Brain microvascular endothelial cell (primary cell): ENCODE data around the gene SPEM3.
A peak's percentile ranks its signal among the peaks of the same experiment; 100 is the strongest.

ENCODE experiments used
- DNase-seq: peaks from one replicate; pipeline ENCODE4 v3.0.0-alpha.2; 2020
- H3K27ac ChIP-seq: fragments of 250-450 bp; sonication (Bioruptor Pico); 2 replicates; pipeline ENCODE4 v1.5.1; 2020; ENCODE audit warnings: mild to moderate bottlenecking, moderate library complexity
- H3K27me3 ChIP-seq: fragments of 250-450 bp; sonication (Bioruptor Pico); replicated peaks from 2 replicates; pipeline ENCODE4 v1.5.1; 2020; ENCODE audit warnings: mild to moderate bottlenecking
- H3K36me3 ChIP-seq: fragments of 250-450 bp; sonication (Bioruptor Pico); replicated peaks from 2 replicates; pipeline ENCODE4 v1.5.1; 2020; ENCODE audit warnings: mild to moderate bottlenecking
- H3K4me3 ChIP-seq: 2 replicates; pipeline ENCODE4 v1.5.1; 2011; ENCODE audit warnings: low read depth, mild to moderate bottlenecking, control low read depth, low read length, moderate library complexity
- CTCF ChIP-seq: IDR thresholded peaks from 2 replicates; pipeline ENCODE4 v1.5.1; 2011; ENCODE audit warnings: low read depth, mild to moderate bottlenecking, moderate library complexity, low read length, control low read depth, inconsistent platforms; ENCODE audit errors: missing control alignments
- in situ Hi-C: cut with HindIII; loops from 2 replicates; pipeline ENCODE4 v1.10.0; 2017; ENCODE audit warnings: low sequenced_read_pairs, low pct_ligation_motif_present

The SPEM3 gene

GRCh38 chr17:7437369-7437863 lies 8.8 kb downstream of the SPEM3 start:
- H3K27ac ChIP-seq, result no peak overlapping the region
- DNase-seq, result no peak
- TF ChIP-seq CTCF, result no peak
- H3K4me3 ChIP-seq, result peak overlapping the region; percentile 39
- no peaks in the 10 kb centered on the region for H3K36me3 ChIP-seq
- H3K27me3 ChIP-seq, result peaks cover 23% of the 10 kb centered on the region
- in situ Hi-C loops, result no loop called here

DNA sequence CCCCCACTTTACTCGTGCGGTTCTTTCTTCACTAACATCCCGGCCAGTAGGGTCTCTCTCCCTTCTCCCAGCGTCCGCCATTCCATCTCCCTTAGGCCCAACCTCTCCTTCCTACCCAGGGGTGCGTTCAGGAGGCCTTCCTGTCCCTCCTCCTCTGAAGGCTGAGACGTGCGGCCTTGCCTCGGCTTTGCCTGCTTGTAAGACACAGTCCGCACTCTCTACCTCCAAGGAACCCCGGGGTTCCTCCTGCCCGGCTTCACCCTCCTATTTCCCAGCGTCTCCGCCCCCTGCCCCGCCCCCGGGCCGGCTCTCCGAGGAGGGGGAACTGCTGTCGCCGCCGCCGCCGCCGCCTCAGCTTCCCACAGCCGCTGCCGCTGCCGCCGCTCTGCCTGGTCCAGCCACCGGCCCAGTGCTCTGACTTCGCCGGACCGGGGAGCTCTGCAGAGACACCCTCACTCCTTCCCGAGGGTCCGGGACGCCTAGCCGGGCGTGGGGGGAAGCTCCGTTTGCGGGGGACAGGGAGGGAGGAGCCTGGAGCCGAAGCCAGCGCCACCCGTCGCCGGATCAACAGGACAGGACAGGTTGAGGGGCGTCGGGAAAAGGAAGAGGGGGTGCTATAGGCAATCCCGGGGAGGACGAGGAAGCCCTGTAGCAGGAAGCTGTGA lies 9.4 kb downstream of the SPEM3 start:
- in situ Hi-C loops, result no loop called here
- no peak for DNase-seq
- Histone ChIP-seq H3K4me3 (peak overlapping the region; percentile 27), H3K36me3 (no peaks in the 10 kb centered on the region), H3K27ac (no peak overlapping the region), H3K27me3 (peaks cover 23% of the 10 kb centered on the region)
- TF ChIP-seq CTCF, result no peak

- Histone ChIP-seq H3K36me3 (no peaks in the 10 kb centered on the region), H3K27ac (no peak overlapping the region), H3K27me3 (peaks cover 23% of the 10 kb centered on the region), H3K4me3 (no peak overlapping the region)
- in situ Hi-C loops, result no loop called here
- DNase-seq, result no peak
- TF ChIP-seq CTCF, result no peak
These were observed 10.2 kb downstream of the SPEM3 start for GRCh38 chr17:7438656-7439460.

DNA sequence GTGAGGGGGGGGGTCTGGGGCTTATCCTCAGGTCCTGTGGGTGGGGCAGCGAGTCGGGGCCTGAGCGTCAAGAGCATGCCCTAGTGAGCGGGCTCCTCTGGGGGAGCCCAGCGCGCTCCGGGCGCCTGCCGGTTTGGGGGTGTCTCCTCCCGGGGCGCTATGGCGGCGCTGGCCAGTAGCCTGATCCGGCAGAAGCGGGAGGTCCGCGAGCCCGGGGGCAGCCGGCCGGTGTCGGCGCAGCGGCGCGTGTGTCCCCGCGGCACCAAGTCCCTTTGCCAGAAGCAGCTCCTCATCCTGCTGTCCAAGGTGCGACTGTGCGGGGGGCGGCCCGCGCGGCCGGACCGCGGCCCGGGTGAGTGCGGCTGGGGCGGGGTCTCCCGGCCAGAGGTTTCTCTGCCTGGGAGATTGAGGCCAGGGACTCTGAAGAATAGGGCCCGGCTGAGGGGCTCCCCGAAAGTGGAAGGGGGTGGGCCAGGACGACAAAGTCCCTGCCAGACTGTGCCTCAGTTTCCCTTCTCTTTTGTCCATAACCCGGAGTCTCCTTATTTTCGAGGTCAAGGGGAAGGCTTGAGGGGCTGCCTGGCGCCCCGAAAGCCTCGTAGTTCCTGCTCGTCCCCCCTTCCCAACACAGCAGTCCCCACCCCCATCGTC lies 10.9 kb downstream of the SPEM3 start, which contains the start of gene FGF11:
TSS of gene FGF11 (plus strand) at position 51 of the 651 bp plus-strand sequence. CDS start at position 160, 109 bp downstream.
- no peak for DNase-seq

More for the DNA sequence above, 10.9 kb downstream of the SPEM3 start, which contains the start of gene FGF11:
- in situ Hi-C loops, result no loop called here
- peak within 1 kb of the TSS; percentile 35 for H3K4me3 ChIP-seq
- no peak within 1 kb of the TSS for H3K27ac ChIP-seq
- H3K36me3 ChIP-seq, result no peaks in the 10 kb centered on the region
- H3K27me3 ChIP-seq, result peaks cover 23% of the 10 kb centered on the region
- TF ChIP-seq CTCF, result no peak
